Osteocyte (in vitro differentiated cells): ENCODE results near the gene IDI2. TPM values are rescaled to one million over a fixed set of nuclear protein-coding genes. Genes with fewer than 3 reads are reported as not detected.

Experiments
- DNase-seq: peaks from one replicate; pipeline ENCODE4 v3.0.0; 2021; ENCODE audit warnings: mixed read lengths; ENCODE audit not compliant: unreplicated experiment; ENCODE audit errors: extremely low spot score
- H3K27ac Mint-ChIP-seq: one replicate; pipeline ENCODE4 v1.8.0; 2021; ENCODE audit warnings: mild to moderate bottlenecking, mixed read lengths; ENCODE audit not compliant: unreplicated experiment
- H3K27me3 Mint-ChIP-seq: one replicate; pipeline ENCODE4 v1.8.0; 2021; ENCODE audit warnings: mixed read lengths; ENCODE audit not compliant: unreplicated experiment
- H3K36me3 Mint-ChIP-seq: one replicate; pipeline ENCODE4 v1.8.0; 2021; ENCODE audit warnings: mixed read lengths; ENCODE audit not compliant: unreplicated experiment
- H3K4me1 Mint-ChIP-seq: one replicate; pipeline ENCODE4 v1.8.0; 2021; ENCODE audit warnings: mixed read lengths; ENCODE audit not compliant: unreplicated experiment
- H3K4me3 Mint-ChIP-seq: one replicate; pipeline ENCODE4 v1.8.0; 2021; ENCODE audit warnings: mild to moderate bottlenecking, moderate library complexity, mixed read lengths; ENCODE audit not compliant: unreplicated experiment
- H3K9me3 Mint-ChIP-seq: one replicate; pipeline ENCODE4 v1.8.0; 2021; ENCODE audit warnings: mixed read lengths; ENCODE audit not compliant: unreplicated experiment
- total RNA-seq: library from RNA; stranded (reverse); gene quantifications from 2 replicates; pipeline ENCODE4 v1.2.1, GENCODE V29; 2021
- TF ChIP-seq, protein P1 (sequence below): fragments of 200-600 bp; sonication (generic); IDR thresholded peaks from 2 replicates; pipeline ENCODE4 v1.5.0; 2021; ENCODE audit warnings: antibody characterized with exemption, mild to moderate bottlenecking, moderate library complexity

Gene IDI2
- total RNA-seq, 1 donor from 2014 or later = not detected

DNA sequence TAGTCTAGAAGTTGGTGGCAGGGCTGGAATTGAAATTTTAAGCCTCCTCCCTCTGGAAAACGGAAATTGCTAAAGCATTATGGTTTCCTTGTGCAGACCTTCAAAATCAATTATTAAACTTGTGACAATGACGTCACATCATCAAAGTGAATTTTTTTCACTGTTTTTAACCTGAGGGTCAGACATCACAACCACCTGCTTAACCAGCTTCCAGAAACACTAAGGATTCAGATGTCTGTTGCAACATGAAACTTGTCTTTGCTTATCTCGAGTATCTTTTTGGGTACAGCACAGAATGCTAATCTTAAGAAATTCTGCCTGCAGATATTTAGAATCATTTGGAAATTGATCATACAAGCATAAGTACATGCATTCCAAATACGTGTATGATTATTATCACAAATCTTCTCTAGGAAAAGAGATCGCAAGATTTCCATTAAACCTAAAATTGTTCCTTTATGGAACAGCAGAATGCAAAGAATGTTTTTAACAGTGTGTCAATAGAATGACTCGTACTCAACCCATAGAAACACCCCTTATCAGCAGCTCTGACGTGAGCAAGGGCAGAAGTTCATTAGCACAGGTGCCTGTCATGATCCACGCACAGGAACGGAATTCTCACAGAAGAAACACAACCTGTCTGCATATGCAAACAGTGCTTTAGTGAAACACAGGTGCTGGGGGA lies 41.5 kb downstream of the IDI2 start:
- no peak for DNase-seq

GRCh38 chr10:983401-983800 lies 42.3 kb downstream of the IDI2 start:
- TF ChIP-seq, protein P1, sequence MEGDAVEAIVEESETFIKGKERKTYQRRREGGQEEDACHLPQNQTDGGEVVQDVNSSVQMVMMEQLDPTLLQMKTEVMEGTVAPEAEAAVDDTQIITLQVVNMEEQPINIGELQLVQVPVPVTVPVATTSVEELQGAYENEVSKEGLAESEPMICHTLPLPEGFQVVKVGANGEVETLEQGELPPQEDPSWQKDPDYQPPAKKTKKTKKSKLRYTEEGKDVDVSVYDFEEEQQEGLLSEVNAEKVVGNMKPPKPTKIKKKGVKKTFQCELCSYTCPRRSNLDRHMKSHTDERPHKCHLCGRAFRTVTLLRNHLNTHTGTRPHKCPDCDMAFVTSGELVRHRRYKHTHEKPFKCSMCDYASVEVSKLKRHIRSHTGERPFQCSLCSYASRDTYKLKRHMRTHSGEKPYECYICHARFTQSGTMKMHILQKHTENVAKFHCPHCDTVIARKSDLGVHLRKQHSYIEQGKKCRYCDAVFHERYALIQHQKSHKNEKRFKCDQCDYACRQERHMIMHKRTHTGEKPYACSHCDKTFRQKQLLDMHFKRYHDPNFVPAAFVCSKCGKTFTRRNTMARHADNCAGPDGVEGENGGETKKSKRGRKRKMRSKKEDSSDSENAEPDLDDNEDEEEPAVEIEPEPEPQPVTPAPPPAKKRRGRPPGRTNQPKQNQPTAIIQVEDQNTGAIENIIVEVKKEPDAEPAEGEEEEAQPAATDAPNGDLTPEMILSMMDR = no peak
- Mint-ChIP-seq H3K9me3 (peaks cover 16% of the 10 kb centered on the region), H3K27ac (no peak overlapping the region)

More for the DNA sequence above, 41.5 kb downstream of the IDI2 start:
- Mint-ChIP-seq H3K9me3 (peaks cover 9% of the 10 kb centered on the region), H3K4me1 (peaks cover 15% of the 10 kb centered on the region), H3K36me3 (peaks cover under 1% of the 10 kb centered on the region), H3K27ac (no peak overlapping the region), H3K4me3 (no peak overlapping the region), H3K27me3 (no peaks in the 10 kb centered on the region)
- TF ChIP-seq, protein P1 = no peak

GRCh38 chr10:980468-981093 lies 45.1 kb downstream of the IDI2 start:
- Mint-ChIP-seq H3K36me3 (peaks cover 10% of the 10 kb centered on the region), H3K4me3 (no peak overlapping the region), H3K9me3 (peaks cover 22% of the 10 kb centered on the region)

More at GRCh38 chr10:983401-983800, 42.3 kb downstream of the IDI2 start:
- Mint-ChIP-seq H3K4me3 (no peak overlapping the region), H3K36me3 (peaks cover 6% of the 10 kb centered on the region), H3K4me1 (peaks cover 11% of the 10 kb centered on the region), H3K27me3 (no peaks in the 10 kb centered on the region)
- no peak for DNase-seq

GRCh38 chr10:978826-979421 lies 46.7 kb downstream of the IDI2 start:
- Mint-ChIP-seq H3K27me3 (no peaks in the 10 kb centered on the region), H3K4me1 (no peaks in the 10 kb centered on the region), H3K9me3 (peaks cover 22% of the 10 kb centered on the region), H3K27ac (no peak overlapping the region), H3K4me3 (no peak overlapping the region), H3K36me3 (peaks cover 10% of the 10 kb centered on the region)
- TF ChIP-seq, protein P1 = no peak
- no peak for DNase-seq

More at GRCh38 chr10:980468-981093, 45.1 kb downstream of the IDI2 start:
- Mint-ChIP-seq H3K27me3 (no peaks in the 10 kb centered on the region), H3K4me1 (no peaks in the 10 kb centered on the region), H3K27ac (no peak overlapping the region)
- TF ChIP-seq, protein P1 = no peak
- DNase-seq = no peak

DNA sequence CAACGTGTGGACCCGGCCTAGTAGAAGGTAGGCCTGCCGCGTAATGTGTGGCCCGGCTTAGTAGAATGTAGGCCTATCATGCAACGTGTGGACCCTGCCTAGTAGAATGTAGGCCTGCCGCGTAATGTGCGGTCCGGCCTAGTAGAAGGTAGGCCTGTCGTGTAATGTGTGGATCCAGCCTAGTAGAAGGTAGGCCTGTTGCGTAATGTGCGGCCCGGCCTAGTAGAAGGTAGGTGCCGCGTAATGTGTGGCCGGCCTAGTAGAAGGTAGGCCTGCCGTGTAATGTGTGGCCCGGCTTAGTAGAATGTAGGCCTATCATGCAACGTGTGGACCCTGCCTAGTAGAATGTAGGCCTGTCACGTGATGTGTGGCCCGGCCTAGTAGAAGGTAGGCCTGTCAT lies 49.3 kb downstream of the IDI2 start:
- Mint-ChIP-seq H3K27me3 (no peaks in the 10 kb centered on the region), H3K4me3 (no peak overlapping the region), H3K36me3 (peaks cover 10% of the 10 kb centered on the region), H3K4me1 (peaks cover 3% of the 10 kb centered on the region), H3K27ac (no peak overlapping the region), H3K9me3 (peaks cover 22% of the 10 kb centered on the region)
- TF ChIP-seq, protein P1 = no peak
- no peak for DNase-seq
